Transverse colon (tissue), 3 donors: Measurements from ENCODE around the gene VCP.

ENCODE experiments used
- POLR2A ChIP-seq: fragments of 450-650 bp; IDR thresholded peaks from one replicate; pipeline ENCODE4 v1.6.1; 2016; ENCODE audit warnings: antibody characterized with exemption, mild to moderate bottlenecking, moderate library complexity
- TF ChIP-seq, protein P1 (sequence below), 5 experiments: fragments of 200-600 bp in 3 of 5; fragments of 450-650 bp in 2 of 5; sonication (generic) in 3 of 5; IDR thresholded peaks; 1 replicate in 2 of 5; 2 replicates in 3 of 5; pipeline ENCODE4 v1.5.1; 2016 to 2017; ENCODE audit warnings: antibody characterized with exemption in 5 of 5, inconsistent platforms in 3 of 5, mild to moderate bottlenecking in 2 of 5, moderate library complexity in 1 of 5

DNA sequence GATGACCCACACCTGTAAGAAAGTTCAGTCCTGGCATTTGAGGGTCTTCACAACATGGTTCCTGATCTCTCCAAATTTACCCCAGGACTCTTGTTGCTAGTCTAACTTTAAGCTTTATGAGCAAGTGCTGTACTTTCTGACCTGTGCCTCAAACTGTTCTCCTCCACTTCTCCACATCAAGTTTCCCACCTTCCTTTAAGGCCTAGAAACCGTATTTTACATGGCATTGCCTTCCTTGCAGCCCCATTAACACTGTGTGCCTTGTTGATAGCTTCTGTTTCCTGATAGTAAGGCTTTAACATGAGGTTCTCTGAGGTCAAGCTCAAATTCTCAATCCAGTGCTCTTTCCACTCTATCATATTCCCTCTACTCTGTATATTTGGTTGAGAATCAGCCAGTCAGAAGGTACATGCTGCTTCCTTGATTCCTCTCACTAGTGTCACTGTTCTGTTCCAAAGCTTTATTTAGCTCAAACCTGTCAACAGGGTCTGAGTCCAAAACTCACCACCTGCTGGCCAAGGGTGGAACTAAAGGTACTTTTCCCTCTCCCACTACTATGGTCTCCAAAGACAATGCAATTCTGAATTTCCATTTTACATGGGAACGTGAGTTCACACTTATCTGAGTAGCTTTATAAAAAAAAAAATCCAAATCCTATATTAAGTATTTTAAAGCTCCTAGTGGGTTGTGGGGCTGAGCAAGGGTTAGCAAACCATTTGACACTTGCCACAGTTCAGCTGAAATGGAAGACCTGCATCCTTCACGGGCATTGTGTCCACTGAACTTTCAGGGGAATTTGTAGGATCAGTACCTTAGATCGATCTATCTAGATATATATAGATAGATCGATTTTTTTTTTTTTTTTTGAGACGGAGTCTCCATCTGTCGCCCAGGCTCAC, 21.1 kb downstream of the VCP start:
- TF ChIP-seq, protein P1, sequence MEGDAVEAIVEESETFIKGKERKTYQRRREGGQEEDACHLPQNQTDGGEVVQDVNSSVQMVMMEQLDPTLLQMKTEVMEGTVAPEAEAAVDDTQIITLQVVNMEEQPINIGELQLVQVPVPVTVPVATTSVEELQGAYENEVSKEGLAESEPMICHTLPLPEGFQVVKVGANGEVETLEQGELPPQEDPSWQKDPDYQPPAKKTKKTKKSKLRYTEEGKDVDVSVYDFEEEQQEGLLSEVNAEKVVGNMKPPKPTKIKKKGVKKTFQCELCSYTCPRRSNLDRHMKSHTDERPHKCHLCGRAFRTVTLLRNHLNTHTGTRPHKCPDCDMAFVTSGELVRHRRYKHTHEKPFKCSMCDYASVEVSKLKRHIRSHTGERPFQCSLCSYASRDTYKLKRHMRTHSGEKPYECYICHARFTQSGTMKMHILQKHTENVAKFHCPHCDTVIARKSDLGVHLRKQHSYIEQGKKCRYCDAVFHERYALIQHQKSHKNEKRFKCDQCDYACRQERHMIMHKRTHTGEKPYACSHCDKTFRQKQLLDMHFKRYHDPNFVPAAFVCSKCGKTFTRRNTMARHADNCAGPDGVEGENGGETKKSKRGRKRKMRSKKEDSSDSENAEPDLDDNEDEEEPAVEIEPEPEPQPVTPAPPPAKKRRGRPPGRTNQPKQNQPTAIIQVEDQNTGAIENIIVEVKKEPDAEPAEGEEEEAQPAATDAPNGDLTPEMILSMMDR (IDR thresholded peaks at IDR 0.05): peak; percentile 48 to 62 (median 58)
- no peak for TF ChIP-seq POLR2A
